Neuronal stem cell (in vitro differentiated cells): ENCODE results near the gene PUDP.

Experiments used
- DNase-seq: peaks from one replicate; pipeline ENCODE4 v3.0.0-alpha.2; 2013; ENCODE audit warnings: low spot score
- H2AFZ ChIP-seq: one replicate; pipeline ENCODE4 v1.6.1; 2013; ENCODE audit warnings: mild to moderate bottlenecking, low read length, inconsistent platforms
- H2AK5ac ChIP-seq: 2 replicates; pipeline ENCODE4 v1.6.1; 2013; ENCODE audit warnings: low read depth, mild to moderate bottlenecking, inconsistent platforms, low read length, moderate library complexity, mixed read lengths
- H2BK120ac ChIP-seq: 2 replicates; pipeline ENCODE4 v1.6.1; 2013; ENCODE audit warnings: low read depth, mild to moderate bottlenecking, inconsistent platforms, low read length, moderate library complexity, mixed read lengths
- H2BK12ac ChIP-seq: one replicate; pipeline ENCODE4 v1.6.1; 2013; ENCODE audit warnings: low read length, inconsistent platforms
- H2BK15ac ChIP-seq: 2 replicates; pipeline ENCODE4 v1.6.1; 2013; ENCODE audit warnings: mild to moderate bottlenecking, low read length, inconsistent platforms, mixed read lengths
- H2BK5ac ChIP-seq: one replicate; pipeline ENCODE4 v1.6.1; 2013; ENCODE audit warnings: inconsistent platforms, mild to moderate bottlenecking, low read length, moderate library complexity
- H3K14ac ChIP-seq: one replicate; pipeline ENCODE4 v1.6.1; 2013; ENCODE audit warnings: low read length, inconsistent platforms
- H3K18ac ChIP-seq: 2 replicates; pipeline ENCODE4 v1.6.1; 2013; ENCODE audit warnings: low read length, inconsistent platforms
- H3K23ac ChIP-seq: 2 replicates; pipeline ENCODE4 v1.6.1; 2013; ENCODE audit warnings: low read depth, mild to moderate bottlenecking, mixed read lengths, low read length, inconsistent platforms; ENCODE audit not compliant: poor library complexity
- H3K27ac ChIP-seq: replicated peaks from 3 replicates; pipeline ENCODE4 v1.5.1; 2013; ENCODE audit warnings: low read length, inconsistent platforms
- H3K27me3 ChIP-seq, 3 experiments: 2 replicates each; pipeline ENCODE4 v1.6.1; 2013; ENCODE audit warnings: low read length in 3 of 3, mild to moderate bottlenecking in 2 of 3, inconsistent platforms in 1 of 3, low read depth in 1 of 3, mixed read lengths in 1 of 3, moderate library complexity in 1 of 3; ENCODE audit not compliant: control insufficient read depth in 3 of 3, insufficient read depth in 3 of 3
- H3K36me3 ChIP-seq, 2 donors: replicated peaks in 1 of 2; 2 replicates each; pipeline ENCODE4 v1.6.1; 2013; ENCODE audit warnings: low read length in 2 of 2; ENCODE audit not compliant: control insufficient read depth in 2 of 2, insufficient read depth in 2 of 2
- H3K4ac ChIP-seq: 2 replicates; pipeline ENCODE4 v1.6.1; 2013; ENCODE audit warnings: inconsistent platforms, mild to moderate bottlenecking, low read length, moderate library complexity
- H3K4me1 ChIP-seq, 2 donors: 1 replicate in 1 of 2; 2 replicates in 1 of 2; pipeline ENCODE4 v1.6.1; 2013; ENCODE audit warnings: low read length in 2 of 2, low read depth in 1 of 2; ENCODE audit not compliant: control insufficient read depth in 2 of 2, insufficient read depth in 1 of 2
- H3K4me2 ChIP-seq: one replicate; pipeline ENCODE4 v1.6.1; 2013; ENCODE audit warnings: mild to moderate bottlenecking, low read length, inconsistent platforms; ENCODE audit not compliant: insufficient read depth, poor library complexity, severe bottlenecking
- H3K4me3 ChIP-seq, 2 donors: 2 replicates each; pipeline ENCODE4 v1.5.1; 2013; ENCODE audit warnings: low read length in 2 of 2, mild to moderate bottlenecking in 2 of 2, inconsistent platforms in 1 of 2, moderate library complexity in 1 of 2
- H3K79me1 ChIP-seq: one replicate; pipeline ENCODE4 v1.6.1; 2013; ENCODE audit warnings: low read depth, mild to moderate bottlenecking, inconsistent platforms, low read length, moderate library complexity
- H3K9ac ChIP-seq: one replicate; pipeline ENCODE4 v1.6.1; 2013; ENCODE audit warnings: mild to moderate bottlenecking, low read depth, low read length, inconsistent platforms; ENCODE audit not compliant: poor library complexity
- H3K9me3 ChIP-seq, 2 donors: replicated peaks in 1 of 2; 2 replicates each; pipeline versions ENCODE3 to v1.6.1; 2013; ENCODE audit warnings: low read length in 2 of 2, mild to moderate bottlenecking in 2 of 2, inconsistent platforms in 1 of 2, low read depth in 1 of 2, mixed read lengths in 1 of 2, moderate library complexity in 1 of 2; ENCODE audit not compliant: control insufficient read depth in 2 of 2, insufficient read depth in 1 of 2
- H4K8ac ChIP-seq: one replicate; pipeline ENCODE4 v1.6.1; 2013; ENCODE audit warnings: low read depth, mild to moderate bottlenecking, inconsistent platforms, low read length, moderate library complexity
- H4K91ac ChIP-seq: one replicate; pipeline ENCODE4 v1.6.1; 2013; ENCODE audit warnings: low read length, low read depth, mild to moderate bottlenecking, inconsistent platforms; ENCODE audit not compliant: poor library complexity
- WGBS, 2 donors: extraction: QIAGEN DNeasy Blood & Tissue Kit; methylation state at CpG; one replicate each; pipeline ENCODE4 v1.1.7; 2013; ENCODE audit warnings: missing lambda C conversion rate in 2 of 2, mixed read lengths in 1 of 2; ENCODE audit not compliant: insufficient read length in 2 of 2, insufficient replicate concordance in 1 of 2; ENCODE audit errors: extremely low coverage in 2 of 2; 5-methylcytosine and 5-hydroxymethylcytosine counted together

The PUDP gene

GRCh38 chrX:7127056-7127455, 20.9 kb downstream of the PUDP start:
- no CpG with 5 or more reads among the region's 2 CpGs for WGBS, 2 donors
- Histone ChIP-seq H2BK5ac (no peak overlapping the region), H4K8ac (no peak overlapping the region), H2AK5ac (no peak overlapping the region), H2AFZ (no peak overlapping the region), H2BK12ac (no peak overlapping the region), H3K23ac (no peak overlapping the region), H3K4ac (no peak overlapping the region), H3K27me3 (no peaks in the 10 kb centered on the region), H3K4me1 (no peaks in the 10 kb centered on the region), H3K36me3 (no peaks in the 10 kb centered on the region), H3K79me1 (peaks cover 3% of the 10 kb centered on the region), H3K9ac (no peak overlapping the region), H3K18ac (no peak overlapping the region), H2BK15ac (no peak overlapping the region), H3K14ac (no peak overlapping the region), H2BK120ac (no peak overlapping the region), H3K27ac (no peak overlapping the region), H4K91ac (no peak overlapping the region), H3K9me3 (no peaks in the 10 kb centered on the region), H3K4me2 (no peak overlapping the region), H3K4me3 (no peak overlapping the region)
- peak; percentile 4 for DNase-seq

DNA sequence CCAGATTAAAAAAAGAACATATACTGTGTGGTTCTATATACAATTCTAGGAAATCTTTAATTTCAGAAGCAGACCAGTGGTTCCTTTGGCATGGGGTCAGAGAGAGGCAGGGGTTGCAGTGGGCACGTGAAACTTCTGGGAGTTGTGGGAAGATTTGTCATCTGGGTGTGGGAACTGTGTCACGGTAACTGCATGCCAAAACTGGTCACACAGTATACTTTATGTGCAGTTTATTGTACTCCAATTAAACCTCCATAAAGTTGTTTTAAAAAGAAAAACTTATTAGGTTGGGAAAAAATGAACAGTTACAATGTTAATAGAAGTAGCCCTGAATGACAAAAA, 27.1 kb downstream of the PUDP start:
- Histone ChIP-seq H2BK5ac (no peak overlapping the region), H3K27me3 (no peaks in the 10 kb centered on the region), H2AK5ac (no peak overlapping the region), H4K91ac (no peak overlapping the region), H3K79me1 (no peaks in the 10 kb centered on the region), H2BK12ac (no peak overlapping the region), H3K9ac (no peak overlapping the region), H3K14ac (no peak overlapping the region), H3K18ac (no peak overlapping the region), H3K36me3 (no peaks in the 10 kb centered on the region), H2BK15ac (no peak overlapping the region), H3K23ac (no peak overlapping the region), H2AFZ (no peak overlapping the region), H3K4me2 (no peak overlapping the region), H3K27ac (no peak overlapping the region), H3K4ac (no peak overlapping the region), H3K4me1 (no peaks in the 10 kb centered on the region), H2BK120ac (no peak overlapping the region), H3K9me3 (no peaks in the 10 kb centered on the region), H4K8ac (no peak overlapping the region), H3K4me3 (no peak overlapping the region)
- no peak for DNase-seq
- WGBS, 2 donors = no CpG with 5 or more reads among the region's 2 CpGs

- Histone ChIP-seq H2BK5ac (no peak overlapping the region), H2BK15ac (no peak overlapping the region), H3K4ac (no peak overlapping the region), H3K27ac (no peak overlapping the region), H3K27me3 (no peaks in the 10 kb centered on the region), H3K4me2 (no peak overlapping the region), H2AK5ac (no peak overlapping the region), H3K4me1 (no peaks in the 10 kb centered on the region), H4K8ac (no peak overlapping the region), H3K23ac (no peak overlapping the region), H2BK12ac (no peak overlapping the region), H4K91ac (no peak overlapping the region), H2BK120ac (no peak overlapping the region), H3K79me1 (no peaks in the 10 kb centered on the region), H3K18ac (no peak overlapping the region), H3K9me3 (no peaks in the 10 kb centered on the region), H3K14ac (no peak overlapping the region), H3K36me3 (no peaks in the 10 kb centered on the region), H3K4me3 (no peak overlapping the region), H3K9ac (no peak overlapping the region), H2AFZ (no peak overlapping the region)
- WGBS, 2 donors = no CpG with 5 or more reads among the region's 7 CpGs
- no peak for DNase-seq
Measured at GRCh38 chrX:7119950-7120877, 27.7 kb downstream of the PUDP start.

DNA sequence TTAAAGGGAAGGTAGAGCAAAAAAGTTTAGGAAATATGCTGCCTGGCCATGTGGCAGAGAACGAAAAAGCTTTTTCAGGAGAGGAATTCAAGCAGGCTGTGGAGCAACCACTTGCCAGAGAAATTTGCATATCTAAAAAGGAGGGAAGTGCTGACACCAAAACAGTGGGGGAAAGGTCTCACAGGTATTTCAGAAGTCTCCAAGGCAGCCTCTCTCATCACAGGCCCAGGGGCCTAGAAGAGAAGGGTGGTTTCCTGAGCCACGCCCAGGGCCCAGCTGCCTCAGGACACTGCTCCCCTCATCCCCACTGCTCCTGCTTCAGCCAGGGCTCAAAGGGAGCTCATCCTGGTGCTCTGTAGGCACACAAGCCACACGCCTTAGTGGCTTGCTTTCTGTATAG, 30.4 kb downstream of the PUDP start:
- Histone ChIP-seq H2AFZ (no peak overlapping the region), H3K27me3 (no peaks in the 10 kb centered on the region), H4K8ac (no peak overlapping the region), H3K23ac (no peak overlapping the region), H3K27ac (no peak overlapping the region), H3K4ac (no peak overlapping the region), H4K91ac (no peak overlapping the region), H2BK5ac (no peak overlapping the region), H3K79me1 (no peaks in the 10 kb centered on the region), H3K14ac (no peak overlapping the region), H3K4me2 (no peak overlapping the region), H2BK12ac (no peak overlapping the region), H2BK120ac (no peak overlapping the region), H3K18ac (no peak overlapping the region), H3K36me3 (no peaks in the 10 kb centered on the region), H3K4me1 (no peaks in the 10 kb centered on the region), H3K4me3 (no peak overlapping the region), H2AK5ac (no peak overlapping the region), H3K9ac (no peak overlapping the region), H3K9me3 (no peaks in the 10 kb centered on the region), H2BK15ac (no peak overlapping the region)
- no peak for DNase-seq
- WGBS, 2 donors = no CpG with 5 or more reads among the region's 3 CpGs
